BLaER1 (cell line): ENCODE results near the gene HSPB9.

Experiments used
- H3K27ac ChIP-seq: shearing (Covaris generic); formaldehyde crosslinking; 2 replicates; pipeline ENCODE4 v1.8.1; 2022
- H3K27me3 ChIP-seq: shearing (Covaris generic); formaldehyde crosslinking; 2 replicates; pipeline ENCODE4 v1.8.1; 2022
- H3K36me3 ChIP-seq: shearing (Covaris generic); formaldehyde crosslinking; 2 replicates; pipeline ENCODE4 v1.8.1; 2022
- H3K4me1 ChIP-seq: shearing (Covaris generic); formaldehyde crosslinking; 2 replicates; pipeline ENCODE4 v1.8.1; 2022
- H3K4me2 ChIP-seq: shearing (Covaris generic); formaldehyde crosslinking; 2 replicates; pipeline ENCODE4 v1.8.1; 2022
- H3K4me3 ChIP-seq: shearing (Covaris generic); formaldehyde crosslinking; 2 replicates; pipeline ENCODE4 v1.8.1; 2022
- H3K9ac ChIP-seq: shearing (Covaris generic); formaldehyde crosslinking; 2 replicates; pipeline ENCODE4 v1.8.1; 2022
- H3K9me3 ChIP-seq: shearing (Covaris generic); formaldehyde crosslinking; 2 replicates; pipeline ENCODE4 v1.8.1; 2022
- H4K20me1 ChIP-seq: shearing (Covaris generic); formaldehyde crosslinking; 2 replicates; pipeline ENCODE4 v1.8.1; 2022
- Cebpa-rat ChIP-seq: shearing (Covaris generic); IDR thresholded peaks from 2 replicates; pipeline ENCODE4 v1.8.1; 2022

HSPB9 gene

DNA sequence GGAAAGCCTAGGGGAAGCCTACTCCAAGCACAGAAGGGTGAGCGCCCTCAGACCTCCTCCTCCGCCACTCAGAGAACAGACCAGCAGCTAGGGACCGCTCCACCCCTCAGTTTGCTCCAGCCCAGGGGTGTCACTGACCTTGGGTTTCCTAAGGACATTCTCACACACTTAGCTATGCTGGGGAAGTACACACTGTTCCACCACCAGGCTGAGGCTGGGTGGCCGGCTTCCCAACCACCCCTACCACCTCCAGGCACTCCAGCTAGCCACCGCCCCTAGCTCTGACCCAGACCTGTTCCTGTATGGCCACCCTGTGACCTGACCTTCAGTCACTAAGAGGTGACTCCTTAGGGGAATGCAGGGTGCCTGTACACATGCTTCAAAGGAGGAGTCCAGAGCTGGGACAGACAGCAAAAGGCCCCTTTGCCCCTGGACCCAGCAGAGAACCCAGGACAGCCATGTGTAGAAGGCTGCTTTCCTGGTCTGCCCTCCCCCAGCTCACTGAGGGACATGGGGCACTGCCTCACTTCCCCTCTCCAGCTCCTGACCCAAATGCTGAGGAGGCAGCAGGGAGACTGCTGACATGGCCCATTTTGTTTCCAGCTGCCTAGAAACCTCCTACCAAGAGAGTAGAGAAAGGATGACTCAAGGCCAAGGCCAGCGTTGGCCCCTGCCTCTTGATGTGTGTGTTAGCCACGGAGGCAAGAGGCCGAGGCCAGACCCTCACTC is 6.7 kb downstream of the HSPB9 start:
- Histone ChIP-seq H3K27ac (no peak overlapping the region), H3K4me2 (no peak overlapping the region), H3K9me3 (no peaks in the 10 kb centered on the region), H3K4me3 (no peak overlapping the region), H3K4me1 (peaks cover 36% of the 10 kb centered on the region), H4K20me1 (peaks cover 52% of the 10 kb centered on the region), H3K9ac (no peak overlapping the region), H3K36me3 (peaks cover 67% of the 10 kb centered on the region), H3K27me3 (no peaks in the 10 kb centered on the region)
- TF ChIP-seq Cebpa-rat = no peak

DNA sequence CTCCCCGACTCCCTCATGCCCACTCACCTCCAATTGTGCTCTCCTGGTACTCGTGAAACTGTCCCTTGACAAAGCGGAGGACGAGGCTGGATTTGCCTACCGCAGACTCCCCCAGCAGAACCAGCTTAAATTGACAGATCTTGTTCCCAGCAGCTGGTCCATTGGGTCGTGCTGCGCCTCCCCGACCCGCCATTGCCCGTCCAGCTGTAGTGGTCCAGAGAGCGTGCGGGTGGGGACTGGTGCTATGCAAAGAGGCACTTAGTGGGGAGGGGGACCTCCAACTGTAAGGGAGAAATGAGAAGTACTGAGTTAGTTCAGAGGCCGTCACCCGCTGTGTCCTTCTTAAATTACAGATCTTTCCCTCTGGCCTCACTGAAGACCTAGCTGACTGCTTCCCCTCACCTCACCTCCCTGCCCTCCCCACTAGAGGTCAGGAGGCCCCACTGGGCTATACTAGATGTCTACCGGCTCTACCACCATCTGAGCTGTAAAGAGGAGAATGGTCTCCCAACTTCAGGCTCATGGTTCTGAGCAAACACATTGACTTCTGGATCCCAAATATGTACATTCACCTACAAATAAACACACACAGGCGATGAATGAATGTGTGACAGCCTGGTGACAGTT is 7.8 kb downstream of the HSPB9 start:
- H3K4me1 ChIP-seq = peaks cover 47% of the 10 kb centered on the region
- no peaks in the 10 kb centered on the region for H3K27me3 ChIP-seq
- no peaks in the 10 kb centered on the region for H3K9me3 ChIP-seq
- H3K4me2 ChIP-seq = no peak overlapping the region
- H3K36me3 ChIP-seq = peaks cover 61% of the 10 kb centered on the region
- H3K9ac ChIP-seq = no peak overlapping the region
- no peak for TF ChIP-seq Cebpa-rat
- H4K20me1 ChIP-seq = peaks cover 63% of the 10 kb centered on the region
- no peak overlapping the region for H3K4me3 ChIP-seq
- H3K27ac ChIP-seq = peak overlapping the region; percentile 11; the same call in 1 of the 2 replicates

DNA sequence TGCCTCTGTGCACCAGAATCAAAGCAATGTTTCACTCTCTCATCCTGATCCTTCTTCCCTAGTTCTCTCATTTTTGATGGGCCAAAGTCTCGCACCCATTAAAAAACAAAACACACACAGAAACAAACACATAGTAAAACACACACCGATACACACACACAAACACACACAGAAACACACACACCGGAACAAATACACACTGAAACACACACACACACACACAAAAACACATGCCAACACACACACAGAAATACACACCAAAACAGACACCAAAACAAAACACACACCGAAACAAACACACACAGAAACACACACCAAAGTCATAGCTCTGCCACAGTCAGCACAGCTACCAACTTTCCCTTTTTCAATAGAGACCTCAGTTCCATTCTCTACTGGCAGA is 8.6 kb downstream of the HSPB9 start:
- Histone ChIP-seq H3K9ac (peak overlapping the region; percentile 51; the same call in 1 of the 2 replicates), H3K27ac (peak overlapping the region; percentile 32), H4K20me1 (peaks cover 71% of the 10 kb centered on the region), H3K36me3 (peaks cover 61% of the 10 kb centered on the region), H3K4me3 (no peak overlapping the region), H3K4me1 (peaks cover 55% of the 10 kb centered on the region), H3K9me3 (no peaks in the 10 kb centered on the region), H3K27me3 (no peaks in the 10 kb centered on the region), H3K4me2 (peak overlapping the region; percentile 71)
- TF ChIP-seq Cebpa-rat = no peak

DNA sequence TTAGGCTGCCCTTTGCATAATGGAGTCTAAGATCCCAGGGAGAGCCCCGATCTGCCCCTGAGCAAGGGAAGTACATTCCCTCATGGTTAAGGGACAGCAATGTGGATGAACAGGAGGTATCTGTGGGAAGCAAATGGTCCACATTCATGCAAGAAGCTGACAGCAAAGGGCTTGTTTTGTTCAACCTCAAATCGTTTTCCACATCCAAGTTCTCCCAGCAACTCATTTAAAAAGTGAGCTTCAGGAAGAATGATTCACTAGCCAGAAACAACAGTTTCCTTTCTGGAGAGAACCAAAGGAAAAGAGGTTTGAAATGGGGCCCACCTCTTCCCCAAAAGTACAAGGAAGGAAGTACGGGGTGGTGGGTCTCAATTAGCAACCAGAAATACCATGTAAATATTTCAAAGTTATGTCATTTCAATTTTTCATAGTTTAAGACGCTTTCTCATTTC is 9.4 kb downstream of the HSPB9 start:
- H3K9ac ChIP-seq = peak overlapping the region; percentile 51
- peaks cover 61% of the 10 kb centered on the region for H3K4me1 ChIP-seq
- H3K4me3 ChIP-seq = no peak overlapping the region
- no peaks in the 10 kb centered on the region for H3K27me3 ChIP-seq
- TF ChIP-seq Cebpa-rat = no peak
- peaks cover 61% of the 10 kb centered on the region for H3K36me3 ChIP-seq
- peak overlapping the region; percentile 32 for H3K27ac ChIP-seq
- peak overlapping the region; percentile 71 for H3K4me2 ChIP-seq
- no peaks in the 10 kb centered on the region for H3K9me3 ChIP-seq
- H4K20me1 ChIP-seq = peaks cover 79% of the 10 kb centered on the region

DNA sequence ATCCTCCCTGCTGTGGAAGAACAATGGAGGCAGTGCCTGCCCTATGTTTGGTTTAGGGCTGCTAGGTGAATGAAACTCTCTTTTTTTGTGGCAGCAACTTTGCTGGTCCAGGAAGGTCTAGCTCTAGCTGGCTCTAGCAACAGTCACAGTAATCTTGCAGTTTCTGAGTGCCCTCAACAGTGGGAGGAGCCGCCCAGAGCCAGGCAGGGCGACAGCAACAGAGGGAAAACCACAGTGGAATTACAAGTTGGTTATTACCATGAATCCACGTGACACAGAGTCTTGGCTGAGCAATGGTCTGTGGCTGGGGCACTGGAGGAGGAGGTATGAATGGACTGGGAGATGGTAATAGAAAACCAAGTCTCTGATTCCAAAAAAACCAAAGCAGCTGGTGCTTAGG is 10.3 kb downstream of the HSPB9 start:
- Histone ChIP-seq H3K4me3 (no peak overlapping the region), H3K27me3 (no peaks in the 10 kb centered on the region), H3K4me2 (peak overlapping the region; percentile 71), H3K4me1 (peaks cover 61% of the 10 kb centered on the region), H3K9ac (peak overlapping the region; percentile 51; the same call in 1 of the 2 replicates), H3K9me3 (no peaks in the 10 kb centered on the region), H3K36me3 (peaks cover 60% of the 10 kb centered on the region), H3K27ac (peak overlapping the region; percentile 32; the same call in 1 of the 2 replicates), H4K20me1 (peaks cover 88% of the 10 kb centered on the region)
- TF ChIP-seq Cebpa-rat = no peak

DNA sequence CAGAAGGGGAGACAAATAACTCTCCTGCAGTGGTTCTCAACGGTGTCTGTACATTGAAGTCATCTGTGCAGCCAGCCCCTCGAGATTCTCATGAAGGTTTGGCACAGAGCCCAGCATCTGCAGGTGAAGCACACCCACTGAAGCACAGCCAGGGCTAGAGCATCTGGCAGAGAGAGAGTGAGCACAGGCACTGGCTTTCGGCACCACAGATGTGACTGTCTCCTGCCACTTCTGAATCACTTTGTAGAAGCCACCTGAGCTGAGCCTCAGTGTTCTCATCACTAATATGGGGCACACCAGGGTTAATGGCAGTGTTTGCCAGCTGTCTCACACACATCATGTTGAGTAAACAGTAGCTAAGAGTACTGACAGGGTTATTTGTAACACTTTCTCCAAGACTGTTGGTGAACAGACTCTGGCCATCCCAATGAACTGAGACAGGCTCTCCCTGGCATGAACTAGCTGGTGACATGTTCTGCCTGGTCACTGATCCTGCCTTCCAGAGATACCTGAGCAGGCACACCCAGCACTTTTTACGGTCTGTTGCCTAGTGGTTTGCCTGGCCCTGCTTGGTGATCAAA is 10.9 kb downstream of the HSPB9 start:
- Histone ChIP-seq H3K9me3 (no peaks in the 10 kb centered on the region), H3K36me3 (peaks cover 60% of the 10 kb centered on the region), H4K20me1 (peaks cover 94% of the 10 kb centered on the region)

DNA sequence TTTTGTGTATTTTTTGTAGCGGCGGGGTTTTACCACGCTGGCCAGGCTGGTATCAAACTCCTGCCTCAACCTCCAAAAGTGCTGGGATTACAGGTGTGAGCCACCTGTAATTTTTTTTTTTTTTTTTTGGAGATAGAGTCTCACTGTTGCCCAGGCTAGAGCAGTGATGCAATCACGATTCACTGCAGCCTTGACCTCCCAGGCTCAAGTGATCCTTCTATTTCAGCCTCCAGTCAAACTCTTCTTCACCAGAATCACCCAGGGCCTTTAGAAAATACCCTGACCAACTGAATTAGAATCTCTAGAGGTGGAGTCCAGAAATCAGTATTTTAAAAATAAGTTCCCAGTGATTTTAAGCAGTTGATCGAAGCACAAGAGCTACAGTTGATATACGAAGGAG is 12.5 kb downstream of the HSPB9 start:
- no peaks in the 10 kb centered on the region for H3K9me3 ChIP-seq
- no peak overlapping the region for H3K27ac ChIP-seq
- peaks cover 100% of the 10 kb centered on the region for H4K20me1 ChIP-seq
- no peak overlapping the region for H3K9ac ChIP-seq
- no peak overlapping the region; the same call in 1 of the 2 replicates for H3K4me2 ChIP-seq
- no peak for TF ChIP-seq Cebpa-rat
- H3K4me3 ChIP-seq = no peak overlapping the region
- H3K27me3 ChIP-seq = no peaks in the 10 kb centered on the region
- H3K36me3 ChIP-seq = peaks cover 59% of the 10 kb centered on the region
- peaks cover 67% of the 10 kb centered on the region for H3K4me1 ChIP-seq

More for the DNA sequence above, 10.9 kb downstream of the HSPB9 start:
- peak overlapping the region; percentile 51; the same call in 1 of the 2 replicates for H3K9ac ChIP-seq
- peaks cover 61% of the 10 kb centered on the region for H3K4me1 ChIP-seq
- H3K4me3 ChIP-seq = no peak overlapping the region
- TF ChIP-seq Cebpa-rat = no peak
- H3K4me2 ChIP-seq = peak overlapping the region; percentile 71
- peak overlapping the region; percentile 32 for H3K27ac ChIP-seq
- H3K27me3 ChIP-seq = no peaks in the 10 kb centered on the region

DNA sequence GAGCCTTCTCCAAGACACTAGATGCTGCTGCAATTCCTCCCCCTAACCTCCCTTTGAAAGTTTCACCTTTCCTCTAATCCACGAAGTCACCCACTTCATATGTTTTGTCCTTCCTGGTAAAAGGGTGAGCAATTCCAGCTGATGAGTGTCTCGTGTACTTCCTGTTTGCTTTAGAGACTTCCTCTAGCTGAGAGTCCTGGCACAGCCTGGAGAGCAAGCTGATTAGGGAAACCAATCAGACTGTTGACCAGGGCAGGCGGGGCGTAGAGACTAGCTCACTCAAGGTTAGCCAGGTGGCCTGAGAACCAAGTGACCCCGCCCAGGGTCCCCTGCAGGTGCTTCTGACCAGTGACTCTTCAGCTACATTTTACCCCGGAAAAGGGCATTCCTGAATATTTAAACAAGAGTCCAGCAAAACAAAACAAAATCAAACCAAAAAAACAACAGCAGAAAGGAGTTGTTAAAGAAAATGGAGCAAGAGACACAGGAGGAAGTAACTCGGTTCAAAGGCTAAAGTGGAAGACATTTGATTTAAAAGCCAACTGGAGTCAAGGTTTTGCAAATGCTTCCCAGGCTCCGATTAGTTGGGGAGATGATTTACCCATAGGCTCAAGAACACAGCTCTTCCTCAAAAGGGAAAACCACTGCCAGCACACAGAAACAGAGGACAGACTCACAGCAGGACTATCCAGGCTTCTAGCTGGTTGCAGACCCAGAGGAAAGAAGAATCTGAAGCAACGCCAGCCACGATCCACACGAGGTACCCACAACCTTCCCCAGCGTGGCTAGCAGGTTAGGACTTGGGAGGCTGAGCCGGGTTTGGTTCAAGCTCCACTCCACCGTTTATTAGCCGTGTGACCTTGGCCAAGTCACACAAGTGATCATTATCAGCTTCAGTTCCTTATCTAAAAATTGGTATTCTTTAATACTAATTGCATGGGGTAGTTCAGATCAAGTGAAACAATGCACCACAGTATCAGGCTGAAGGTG is 13.4 kb downstream of the HSPB9 start:
- H4K20me1 ChIP-seq = peaks cover 99% of the 10 kb centered on the region
- peaks cover 59% of the 10 kb centered on the region for H3K36me3 ChIP-seq
- no peaks in the 10 kb centered on the region for H3K9me3 ChIP-seq
- H3K27ac ChIP-seq = no peak overlapping the region
- H3K9ac ChIP-seq = no peak overlapping the region
- H3K27me3 ChIP-seq = no peaks in the 10 kb centered on the region
- no peak for TF ChIP-seq Cebpa-rat
- peaks cover 66% of the 10 kb centered on the region for H3K4me1 ChIP-seq
- no peak overlapping the region for H3K4me3 ChIP-seq
- H3K4me2 ChIP-seq = peak overlapping the region; percentile 42

DNA sequence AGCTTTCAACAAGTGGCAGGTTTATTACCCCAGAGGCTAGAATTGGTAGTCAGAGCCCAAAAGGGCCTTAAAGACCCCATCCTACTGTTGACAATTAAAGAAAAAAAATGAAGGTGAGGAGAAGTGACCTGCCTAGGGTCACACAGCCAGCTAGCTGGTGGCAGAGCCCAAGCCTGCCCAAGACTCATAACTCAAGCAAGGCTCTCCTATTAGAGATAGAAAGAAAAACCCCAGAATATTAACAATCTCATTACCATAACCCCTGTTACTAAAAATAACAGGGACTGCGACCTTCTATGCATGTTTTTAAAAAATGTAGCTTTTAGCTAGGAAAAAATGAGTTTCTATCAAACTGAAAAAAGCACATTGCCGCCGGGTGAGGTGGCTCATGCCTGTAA is 14.0 kb downstream of the HSPB9 start:
- no peaks in the 10 kb centered on the region for H3K9me3 ChIP-seq
- H4K20me1 ChIP-seq = peaks cover 99% of the 10 kb centered on the region
- no peak for TF ChIP-seq Cebpa-rat
- no peak overlapping the region for H3K27ac ChIP-seq
- H3K36me3 ChIP-seq = peaks cover 64% of the 10 kb centered on the region
- no peak overlapping the region for H3K4me2 ChIP-seq
- peaks cover 66% of the 10 kb centered on the region for H3K4me1 ChIP-seq
- no peaks in the 10 kb centered on the region for H3K27me3 ChIP-seq
- H3K4me3 ChIP-seq = no peak overlapping the region
- no peak overlapping the region for H3K9ac ChIP-seq
